Measurements from ENCODE around the gene MFSD11. TPM values are rescaled to one million over a fixed set of nuclear protein-coding genes. Genes with fewer than 3 reads are reported as not detected.
"Not testable (repeated sequence)": the region's sequence is repeated elsewhere in the genome, so short reads cannot be mapped to it uniquely, and the experiment has no call there.

MFSD11 gene
- 33.2 and 41.1 TPM in 2 replicates for total RNA-seq (2014; rRNA removed; shearing (Covaris generic))
- 33.0 and 39.1 TPM in 2 replicates for polyA plus RNA-seq (2014; cell fraction: nucleus; rRNA removed)

GRCh38 chr17:76737676-76738467, at the start of gene MFSD11:
MFSD11 (plus strand) TSS chr17:76738119; CDS start chr17:76738353, 234 bp downstream.
- peak; percentile 88 for DNase-seq (ENCODE audit: extremely low read depth, low read depth)

- DNase-seq (ENCODE audit: extremely low read depth, low read depth): no peak
Measured at GRCh38 chr17:76688165-76688622, 49.7 kb upstream of the MFSD11 start.

- no peak for DNase-seq (ENCODE audit: extremely low read depth, low read depth)
Measured at GRCh38 chr17:76689859-76690258, 48.1 kb upstream of the MFSD11 start.

- DNase-seq (ENCODE audit: extremely low read depth, low read depth): no peak
Measured at GRCh38 chr17:76690596-76691280, 47.2 kb upstream of the MFSD11 start.

- DNase-seq (ENCODE audit: extremely low read depth, low read depth): no peak
Measured at GRCh38 chr17:76691379-76692191, 46.3 kb upstream of the MFSD11 start.

- no peak for DNase-seq (ENCODE audit: extremely low read depth, low read depth)
Measured at GRCh38 chr17:76695059-76695831, 42.7 kb upstream of the MFSD11 start.

GRCh38 chr17:76696763-76697701, 40.9 kb upstream of the MFSD11 start:
- DNase-seq (ENCODE audit: extremely low read depth, low read depth): no peak

- no peak for DNase-seq (ENCODE audit: extremely low read depth, low read depth)
Measured at GRCh38 chr17:76697702-76698465, 40.0 kb upstream of the MFSD11 start.

- not testable (repeated sequence) for DNase-seq (ENCODE audit: extremely low read depth, low read depth)
Measured at GRCh38 chr17:76698466-76698977, 39.4 kb upstream of the MFSD11 start.

- DNase-seq (ENCODE audit: extremely low read depth, low read depth): no peak
Measured at GRCh38 chr17:76700270-76700616, 37.7 kb upstream of the MFSD11 start.

GRCh38 chr17:76700617-76701470, 37.1 kb upstream of the MFSD11 start:
- DNase-seq (ENCODE audit: extremely low read depth, low read depth): no peak

GRCh38 chr17:76701471-76701967, 36.4 kb upstream of the MFSD11 start:
- DNase-seq (ENCODE audit: extremely low read depth, low read depth): no peak

GRCh38 chr17:76702076-76702475, 35.8 kb upstream of the MFSD11 start:
- no peak for DNase-seq (ENCODE audit: extremely low read depth, low read depth)

GRCh38 chr17:76702941-76703637, 34.8 kb upstream of the MFSD11 start:
- DNase-seq (ENCODE audit: extremely low read depth, low read depth): no peak

GRCh38 chr17:76704805-76705204, 33.1 kb upstream of the MFSD11 start:
- DNase-seq (ENCODE audit: extremely low read depth, low read depth): no peak

- no peak for DNase-seq (ENCODE audit: extremely low read depth, low read depth)
Measured at GRCh38 chr17:76706817-76707216, 31.1 kb upstream of the MFSD11 start.

Measured in NCI-H460 (cell line).